A673 (cell line): Measurements from ENCODE around the gene VIP. TPM values are rescaled to one million over a fixed set of nuclear protein-coding genes. Genes with fewer than 3 reads are reported as not detected.

Source experiments
- BruUV-seq: library from RNA; stranded (reverse); fragments of 400-500 nt; replicated peaks from 2 replicates; lab custom pipeline; 2021; lab: Mats Ljungman, UMichigan
- CTCF ChIA-PET: fragments of 300-600 bp; sonication (Branson Sonifier 250); formaldehyde crosslinking; loops from one replicate; lab custom pipeline; 2022; ENCODE audit warnings: antibody characterized with exemption; lab: Charles Lee
- POLR2A ChIA-PET: fragments of 300-600 bp; sonication (Branson Sonifier 250); formaldehyde crosslinking; loops from one replicate; lab custom pipeline; 2022; ENCODE audit warnings: antibody characterized with exemption; ENCODE audit not compliant: low non-redundant PET; lab: Charles Lee
- DNase-seq: peaks from one replicate; pipeline ENCODE4 v3.0.0-alpha.2; 2015; ENCODE audit warnings: low spot score
- H3K27ac ChIP-seq: fragments of 200-600 bp; sonication (generic); 2 replicates; pipeline ENCODE4 v1.5.1; 2016; ENCODE audit warnings: mixed run types, low read depth, mild to moderate bottlenecking, mixed read lengths, antibody characterized with exemption, low read length; ENCODE audit not compliant: poor library complexity, severe bottlenecking
- H3K27me3 ChIP-seq: fragments of 200-600 bp; sonication (generic); replicated peaks from 2 replicates; pipeline ENCODE4 v1.6.1; 2017; ENCODE audit warnings: mixed run types, low read depth, mild to moderate bottlenecking, mixed read lengths, antibody characterized with exemption, low read length; ENCODE audit not compliant: insufficient read depth, poor library complexity
- H3K36me3 ChIP-seq: fragments of 200-600 bp; sonication (generic); 2 replicates; pipeline ENCODE4 v1.6.1; 2016; ENCODE audit warnings: mixed run types, mild to moderate bottlenecking, mixed read lengths, antibody characterized with exemption, low read length; ENCODE audit not compliant: insufficient read depth, poor library complexity, severe bottlenecking
- H3K4me1 ChIP-seq: fragments of 200-600 bp; sonication (generic); 2 replicates; pipeline ENCODE4 v1.6.1; 2017; ENCODE audit warnings: mixed run types, mild to moderate bottlenecking, mixed read lengths, antibody characterized with exemption, low read length; ENCODE audit not compliant: insufficient read depth, poor library complexity, severe bottlenecking
- H3K4me3 ChIP-seq: fragments of 200-600 bp; sonication (generic); 2 replicates; pipeline ENCODE4 v1.5.1; 2016; ENCODE audit warnings: low read depth, mixed run types, mild to moderate bottlenecking, mixed read lengths, low read length; ENCODE audit not compliant: poor library complexity, severe bottlenecking
- H3K9me3 ChIP-seq: fragments of 200-600 bp; sonication (generic); 2 replicates; pipeline ENCODE4 v1.6.1; 2016; ENCODE audit warnings: mixed run types, low read depth, mild to moderate bottlenecking, mixed read lengths, antibody characterized with exemption, low read length; ENCODE audit not compliant: poor library complexity, severe bottlenecking
- EZH2 ChIP-seq: fragments of 200-600 bp; sonication (generic); IDR thresholded peaks from 2 replicates; pipeline ENCODE4 v1.6.1; 2017; ENCODE audit warnings: borderline replicate concordance, low read depth, mild to moderate bottlenecking, mixed read lengths, antibody characterized with exemption, low read length; ENCODE audit not compliant: poor library complexity, severe bottlenecking
- intact Hi-C: fragments of 100-400 bp; cut with micrococcal nuclease; formaldehyde crosslinking; loops from one replicate; pipeline ENCODE4 v1.10.0; 2022; ENCODE audit not compliant: unreplicated experiment
- total RNA-seq: library from RNA; stranded (reverse); gene quantifications from 2 replicates; pipeline ENCODE4 v1.2.3, GENCODE V29; 2021
- TF ChIP-seq, protein P1 (sequence below): fragments of 300-800, 200-600 bp; sonication (generic); conservative IDR thresholded peaks from 2 replicates; pipeline ENCODE4 v1.5.1; 2017; ENCODE audit warnings: low read depth, mild to moderate bottlenecking, antibody characterized with exemption, low read length, moderate library complexity, mixed read lengths

The VIP gene
- total RNA-seq, 1 experiment from 2014 or later = not detected

DNA sequence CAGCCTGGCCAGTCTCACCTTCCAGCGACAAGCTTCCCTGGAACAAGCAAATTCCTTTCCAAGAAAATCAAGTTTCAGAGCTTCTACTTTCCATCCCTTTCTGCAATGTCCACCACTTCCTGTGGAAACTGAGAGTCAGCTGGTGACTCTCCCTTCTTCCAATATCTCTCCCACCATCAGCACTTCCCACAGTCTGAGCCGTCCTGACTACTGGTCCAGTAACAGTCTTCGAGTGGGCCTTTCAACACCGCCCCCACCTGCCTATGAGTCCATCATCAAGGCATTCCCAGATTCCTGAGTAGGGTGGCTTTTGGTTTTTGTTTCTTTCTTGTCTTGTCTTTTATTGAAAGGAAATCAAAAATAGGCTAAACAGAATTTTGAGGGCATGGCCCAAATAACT lies 28.6 kb upstream of the VIP start:
- intact Hi-C loops = no loop called here
- DNase-seq = no peak
- Histone ChIP-seq H3K9me3 (no peaks in the 10 kb centered on the region), H3K36me3 (no peaks in the 10 kb centered on the region), H3K27ac (no peak overlapping the region), H3K4me1 (no peaks in the 10 kb centered on the region), H3K4me3 (no peak overlapping the region), H3K27me3 (no peaks in the 10 kb centered on the region)
- TF ChIP-seq, protein P1, sequence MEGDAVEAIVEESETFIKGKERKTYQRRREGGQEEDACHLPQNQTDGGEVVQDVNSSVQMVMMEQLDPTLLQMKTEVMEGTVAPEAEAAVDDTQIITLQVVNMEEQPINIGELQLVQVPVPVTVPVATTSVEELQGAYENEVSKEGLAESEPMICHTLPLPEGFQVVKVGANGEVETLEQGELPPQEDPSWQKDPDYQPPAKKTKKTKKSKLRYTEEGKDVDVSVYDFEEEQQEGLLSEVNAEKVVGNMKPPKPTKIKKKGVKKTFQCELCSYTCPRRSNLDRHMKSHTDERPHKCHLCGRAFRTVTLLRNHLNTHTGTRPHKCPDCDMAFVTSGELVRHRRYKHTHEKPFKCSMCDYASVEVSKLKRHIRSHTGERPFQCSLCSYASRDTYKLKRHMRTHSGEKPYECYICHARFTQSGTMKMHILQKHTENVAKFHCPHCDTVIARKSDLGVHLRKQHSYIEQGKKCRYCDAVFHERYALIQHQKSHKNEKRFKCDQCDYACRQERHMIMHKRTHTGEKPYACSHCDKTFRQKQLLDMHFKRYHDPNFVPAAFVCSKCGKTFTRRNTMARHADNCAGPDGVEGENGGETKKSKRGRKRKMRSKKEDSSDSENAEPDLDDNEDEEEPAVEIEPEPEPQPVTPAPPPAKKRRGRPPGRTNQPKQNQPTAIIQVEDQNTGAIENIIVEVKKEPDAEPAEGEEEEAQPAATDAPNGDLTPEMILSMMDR = no peak
- TF ChIP-seq EZH2 = no peak
- no TSS peak for BruUV-seq
- ChIA-PET CTCF (no interaction called here), POLR2A (no interaction called here)

DNA sequence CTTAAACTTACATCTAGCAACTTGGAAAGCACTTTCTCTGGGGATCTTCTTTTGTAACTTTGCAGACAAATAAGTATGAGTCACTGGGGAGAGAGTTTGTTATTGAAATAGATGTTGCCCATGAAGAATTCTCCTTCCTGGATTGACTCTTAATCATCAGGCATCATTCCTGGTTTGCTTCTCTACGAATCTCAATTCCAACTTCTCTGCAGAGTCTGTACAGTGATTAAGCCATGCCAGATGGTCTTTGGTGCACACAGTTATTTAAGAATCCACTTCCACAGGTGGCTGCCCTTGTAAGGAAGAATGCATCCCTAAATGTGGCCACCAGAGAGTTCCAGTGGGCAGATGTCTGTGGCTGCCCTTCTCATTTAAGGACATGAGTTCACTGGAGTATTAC lies 27.2 kb upstream of the VIP start:
- Histone ChIP-seq H3K4me3 (no peak overlapping the region), H3K27ac (no peak overlapping the region), H3K9me3 (no peaks in the 10 kb centered on the region), H3K27me3 (no peaks in the 10 kb centered on the region), H3K36me3 (no peaks in the 10 kb centered on the region), H3K4me1 (no peaks in the 10 kb centered on the region)
- intact Hi-C loops = no loop called here
- ChIA-PET POLR2A (interaction anchor here (0.6 kb wide), 1 partner anchor 9 kb away, joined by 3 read pairs; no protein-coding TSS in a partner anchor), CTCF (no interaction called here)
- TF ChIP-seq, protein P1 = no peak
- TF ChIP-seq EZH2 = no peak
- no peak for DNase-seq
- no TSS peak for BruUV-seq

DNA sequence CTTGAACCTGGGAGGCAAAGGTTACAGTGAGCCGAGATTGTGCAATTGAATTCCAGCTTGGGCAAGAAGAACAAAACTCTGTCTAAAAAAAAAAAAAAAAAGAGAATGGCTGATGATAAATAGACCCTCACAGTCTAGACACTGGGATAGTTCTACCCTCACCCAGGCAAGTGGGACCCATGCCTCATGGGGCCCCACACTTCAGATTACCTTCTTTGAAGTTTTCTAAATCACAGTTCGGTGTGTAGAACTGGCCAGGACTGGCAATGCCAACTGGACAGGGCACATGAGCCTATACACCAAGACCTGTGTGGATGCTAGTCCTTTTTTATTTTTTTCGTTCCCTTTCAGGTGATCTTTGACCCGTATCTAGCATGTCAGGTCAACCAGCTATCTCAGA lies 24.3 kb upstream of the VIP start:
- CTCF ChIA-PET = no interaction called here

More for the DNA sequence above, 24.3 kb upstream of the VIP start:
- no peaks in the 10 kb centered on the region for H3K27me3 ChIP-seq
- H3K36me3 ChIP-seq = no peaks in the 10 kb centered on the region
- no peak overlapping the region for H3K4me3 ChIP-seq
- POLR2A ChIA-PET = no interaction called here
- intact Hi-C loops = no loop called here
- no TSS peak for BruUV-seq
- no peaks in the 10 kb centered on the region for H3K9me3 ChIP-seq
- H3K4me1 ChIP-seq = no peaks in the 10 kb centered on the region
- no peak overlapping the region for H3K27ac ChIP-seq
- no peak for DNase-seq
- TF ChIP-seq EZH2 = no peak
- TF ChIP-seq, protein P1 = no peak
